Measurements from ENCODE around the gene ADAMTS19.
"Not testable (repeated sequence)": the region's sequence is repeated elsewhere in the genome, so short reads cannot be mapped to it uniquely, and the experiment has no call there.

ADAMTS19 gene

GRCh38 chr5:129459777-129460671 is at the start of gene ADAMTS19:
TSS of gene ADAMTS19 (plus strand) at chr5:129460298. CDS start at chr5:129460392, 94 bp downstream.
- DNase-seq (ENCODE audit: low spot score) = peak; percentile 75
- FAIRE-seq = no peak

GRCh38 chr5:129410488-129410887 is 49.6 kb upstream of the ADAMTS19 start:
- FAIRE-seq (no peak), DNase-seq (ENCODE audit: low spot score) (no peak)

GRCh38 chr5:129412721-129413120 is 47.4 kb upstream of the ADAMTS19 start:
- DNase-seq (ENCODE audit: low spot score) (no peak), FAIRE-seq (no peak)

- FAIRE-seq = no peak
- no peak for DNase-seq (ENCODE audit: low spot score)
Observed at GRCh38 chr5:129413570-129413969, 46.5 kb upstream of the ADAMTS19 start.

GRCh38 chr5:129419292-129419691 is 40.8 kb upstream of the ADAMTS19 start:
- FAIRE-seq (no peak), DNase-seq (ENCODE audit: low spot score) (no peak)

GRCh38 chr5:129425031-129425430 is 35.1 kb upstream of the ADAMTS19 start:
- FAIRE-seq = no peak
- no peak for DNase-seq (ENCODE audit: low spot score)

GRCh38 chr5:129426071-129426470 is 34.0 kb upstream of the ADAMTS19 start:
- DNase-seq (ENCODE audit: low spot score) = no peak
- no peak for FAIRE-seq

GRCh38 chr5:129428636-129429035 is 31.5 kb upstream of the ADAMTS19 start:
- not testable (repeated sequence) for FAIRE-seq; DNase-seq (ENCODE audit: low spot score)

GRCh38 chr5:129431406-129431805 is 28.7 kb upstream of the ADAMTS19 start:
- no peak for FAIRE-seq
- DNase-seq (ENCODE audit: low spot score) = no peak

- FAIRE-seq (no peak), DNase-seq (ENCODE audit: low spot score) (no peak)
Observed at GRCh38 chr5:129438322-129438721, 21.8 kb upstream of the ADAMTS19 start.

- DNase-seq (ENCODE audit: low spot score) (no peak), FAIRE-seq (no peak)
Observed at GRCh38 chr5:129440424-129440823, 19.7 kb upstream of the ADAMTS19 start.

GRCh38 chr5:129441096-129441495 is 19.0 kb upstream of the ADAMTS19 start:
- FAIRE-seq = no peak
- no peak for DNase-seq (ENCODE audit: low spot score)

GRCh38 chr5:129445379-129445778 is 14.7 kb upstream of the ADAMTS19 start:
- FAIRE-seq (no peak), DNase-seq (ENCODE audit: low spot score) (no peak)

- DNase-seq (ENCODE audit: low spot score) (no peak), FAIRE-seq (no peak)
Observed at GRCh38 chr5:129447968-129448367, 12.1 kb upstream of the ADAMTS19 start.

GRCh38 chr5:129448654-129449053 is 11.4 kb upstream of the ADAMTS19 start:
- FAIRE-seq (no peak), DNase-seq (ENCODE audit: low spot score) (no peak)

- FAIRE-seq (no peak), DNase-seq (ENCODE audit: low spot score) (no peak)
Observed at GRCh38 chr5:129454461-129454860, 5.6 kb upstream of the ADAMTS19 start.

- DNase-seq (ENCODE audit: low spot score) = no peak
- FAIRE-seq = no peak
Observed at GRCh38 chr5:129459450-129459776, 685 bp upstream of the ADAMTS19 start.

GRCh38 chr5:129460672-129460935 is 506 bp downstream of the ADAMTS19 start:
- DNase-seq (ENCODE audit: low spot score) (no peak), FAIRE-seq (no peak)

GRCh38 chr5:129460936-129461710 is 1.0 kb downstream of the ADAMTS19 start:
- no peak for FAIRE-seq

GRCh38 chr5:129461711-129462332 is 1.7 kb downstream of the ADAMTS19 start:
- no peak for FAIRE-seq
- DNase-seq (ENCODE audit: low spot score) = no peak

More at GRCh38 chr5:129460936-129461710, 1.0 kb downstream of the ADAMTS19 start:
- peak; percentile 80 for DNase-seq (ENCODE audit: low spot score)

GRCh38 chr5:129465776-129466344 is 5.8 kb downstream of the ADAMTS19 start:
- no peak for FAIRE-seq
- no peak for DNase-seq (ENCODE audit: low spot score)

- FAIRE-seq = no peak
- DNase-seq (ENCODE audit: low spot score) = no peak
Observed at GRCh38 chr5:129474544-129474943, 14.4 kb downstream of the ADAMTS19 start.
